Breast epithelium (tissue), 3 donors: ENCODE measurements around the gene PON1.

ENCODE experiments used
- POLR2A ChIP-seq: fragments of 450-650 bp; IDR thresholded peaks from one replicate; pipeline ENCODE4 v1.6.1; 2016; ENCODE audit warnings: antibody characterized with exemption, mild to moderate bottlenecking, moderate library complexity
- TF ChIP-seq, protein P1 (sequence below), 3 donors: fragments of 450-650 bp; IDR thresholded peaks; one replicate each; pipeline ENCODE4 v1.5.1; 2016 to 2017; ENCODE audit warnings: antibody characterized with exemption in 3 of 3, mild to moderate bottlenecking in 3 of 3, moderate library complexity in 3 of 3

DNA sequence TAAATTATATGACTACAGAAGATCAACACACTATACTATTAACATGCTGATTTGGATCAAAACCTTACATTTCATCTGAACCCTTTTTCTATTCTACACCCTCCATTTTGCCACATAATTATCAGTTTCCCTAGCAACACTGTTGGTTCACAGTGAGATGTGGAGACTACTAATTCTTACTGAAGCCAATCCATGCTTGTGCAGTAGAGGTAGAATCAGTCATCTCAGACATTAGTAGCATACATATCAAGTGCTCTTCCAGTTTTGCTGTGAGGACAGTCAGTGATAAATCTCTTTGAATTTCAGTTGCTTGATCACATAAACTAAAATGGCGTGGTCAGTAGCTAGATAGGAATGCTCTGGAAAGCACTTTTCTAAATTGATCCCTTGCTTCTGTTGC lies 70.3 kb downstream of the PON1 start:
- TF ChIP-seq, protein P1, sequence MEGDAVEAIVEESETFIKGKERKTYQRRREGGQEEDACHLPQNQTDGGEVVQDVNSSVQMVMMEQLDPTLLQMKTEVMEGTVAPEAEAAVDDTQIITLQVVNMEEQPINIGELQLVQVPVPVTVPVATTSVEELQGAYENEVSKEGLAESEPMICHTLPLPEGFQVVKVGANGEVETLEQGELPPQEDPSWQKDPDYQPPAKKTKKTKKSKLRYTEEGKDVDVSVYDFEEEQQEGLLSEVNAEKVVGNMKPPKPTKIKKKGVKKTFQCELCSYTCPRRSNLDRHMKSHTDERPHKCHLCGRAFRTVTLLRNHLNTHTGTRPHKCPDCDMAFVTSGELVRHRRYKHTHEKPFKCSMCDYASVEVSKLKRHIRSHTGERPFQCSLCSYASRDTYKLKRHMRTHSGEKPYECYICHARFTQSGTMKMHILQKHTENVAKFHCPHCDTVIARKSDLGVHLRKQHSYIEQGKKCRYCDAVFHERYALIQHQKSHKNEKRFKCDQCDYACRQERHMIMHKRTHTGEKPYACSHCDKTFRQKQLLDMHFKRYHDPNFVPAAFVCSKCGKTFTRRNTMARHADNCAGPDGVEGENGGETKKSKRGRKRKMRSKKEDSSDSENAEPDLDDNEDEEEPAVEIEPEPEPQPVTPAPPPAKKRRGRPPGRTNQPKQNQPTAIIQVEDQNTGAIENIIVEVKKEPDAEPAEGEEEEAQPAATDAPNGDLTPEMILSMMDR (IDR thresholded peaks at IDR 0.05) = no peak
- no peak for TF ChIP-seq POLR2A
